Stimulated activated CD8-positive, alpha-beta memory T cell treated with anti-CD3 and anti-CD28 coated beads, Interleukin-12 subunit alpha, Interleukin-12 subunit beta, amount 100 ng/mL, for 24 hours (primary cell): ENCODE measurements around the gene SLC9A4.

ENCODE experiments used
- DNase-seq: peaks from one replicate; pipeline ENCODE4 v3.0.0-alpha.2; 2020; ENCODE audit errors: extremely low read depth

The SLC9A4 gene

GRCh38 chr2:102499558-102499957, 26.5 kb downstream of the SLC9A4 start:
- no peak for DNase-seq

- no peak for DNase-seq
These were observed 29.6 kb downstream of the SLC9A4 start for GRCh38 chr2:102502576-102502975.

- DNase-seq, result no peak
These were observed 31.8 kb downstream of the SLC9A4 start for GRCh38 chr2:102504833-102505232.

GRCh38 chr2:102505290-102505689, 32.3 kb downstream of the SLC9A4 start:
- no peak for DNase-seq

GRCh38 chr2:102506743-102507142, 33.7 kb downstream of the SLC9A4 start:
- DNase-seq, result no peak

- DNase-seq, result no peak
These were observed 35.8 kb downstream of the SLC9A4 start for GRCh38 chr2:102508863-102509262.

- no peak for DNase-seq
These were observed 36.7 kb downstream of the SLC9A4 start for GRCh38 chr2:102509749-102510148.

GRCh38 chr2:102510791-102511575, 38.0 kb downstream of the SLC9A4 start:
- DNase-seq, result no peak

GRCh38 chr2:102512161-102512560, 39.1 kb downstream of the SLC9A4 start:
- no peak for DNase-seq

- no peak for DNase-seq
These were observed 40.4 kb downstream of the SLC9A4 start for GRCh38 chr2:102513355-102513939.

- DNase-seq, result no peak
These were observed 41.2 kb downstream of the SLC9A4 start for GRCh38 chr2:102514061-102514785.

- no peak for DNase-seq
These were observed 42.8 kb downstream of the SLC9A4 start for GRCh38 chr2:102515851-102516250.

GRCh38 chr2:102518170-102518569, 45.1 kb downstream of the SLC9A4 start:
- DNase-seq, result no peak

GRCh38 chr2:102520009-102520408, 47.0 kb downstream of the SLC9A4 start:
- DNase-seq, result no peak

GRCh38 chr2:102520801-102521200, 47.8 kb downstream of the SLC9A4 start:
- no peak for DNase-seq

GRCh38 chr2:102522162-102522561, 49.1 kb downstream of the SLC9A4 start:
- no peak for DNase-seq

- no peak for DNase-seq
These were observed 49.9 kb downstream of the SLC9A4 start for GRCh38 chr2:102522890-102523289.

- DNase-seq, result no peak
These were observed 50.6 kb downstream of the SLC9A4 start for GRCh38 chr2:102523651-102524050.

- DNase-seq, result no peak
These were observed 54.1 kb downstream of the SLC9A4 start for GRCh38 chr2:102527086-102527485.

GRCh38 chr2:102538491-102538890, 65.5 kb downstream of the SLC9A4 start:
- no peak for DNase-seq

GRCh38 chr2:102540882-102541281, 67.9 kb downstream of the SLC9A4 start:
- DNase-seq, result no peak

- no peak for DNase-seq
These were observed 71.2 kb downstream of the SLC9A4 start for GRCh38 chr2:102544182-102544581.

GRCh38 chr2:102547462-102547861, 74.4 kb downstream of the SLC9A4 start:
- DNase-seq, result no peak
